GM12891 (cell line): Measurements from ENCODE around the gene GFM2.
"Not testable (repeated sequence)": the region's sequence is repeated elsewhere in the genome, so short reads cannot be mapped to it uniquely, and the experiment has no call there.

Experiments used
- POLR2A ChIP-seq: IDR thresholded peaks from 2 replicates; pipeline ENCODE4 v1.6.1; 2011; ENCODE audit warnings: low read depth, low read length, control low read depth
- POLR2AphosphoS5 ChIP-seq: IDR thresholded peaks from 2 replicates; pipeline ENCODE4 v1.6.1; 2011; ENCODE audit warnings: low read depth, low read length, control low read depth
- POU2F2 ChIP-seq: IDR thresholded peaks from 2 replicates; pipeline ENCODE4 v1.6.1; 2011; ENCODE audit warnings: low read depth, mild to moderate bottlenecking, control low read depth, low read length, moderate library complexity
- SPI1 ChIP-seq: IDR thresholded peaks from 2 replicates; pipeline ENCODE4 v1.6.1; 2011; ENCODE audit warnings: low read depth, low read length, control low read depth
- TAF1 ChIP-seq: IDR thresholded peaks from 2 replicates; pipeline ENCODE4 v1.6.1; 2011; ENCODE audit warnings: low read depth, low read length, control low read depth

GRCh38 chr5:74748742-74749141 is 18.2 kb downstream of the GFM2 start:
- not testable (repeated sequence) for TF ChIP-seq POLR2A, POLR2AphosphoS5, TAF1, POU2F2, SPI1
